Activated naive CD4-positive, alpha-beta T cell treated with anti-CD3 and anti-CD28 coated beads, Interleukin-2, amount 50 U/mL, for 24 hours (primary cell): Measurements from ENCODE around the gene HLA-DOA.

Experiments used
- H3K27ac Mint-ChIP-seq: one replicate; pipeline ENCODE4 v1.8.0; 2021; ENCODE audit warnings: mild to moderate bottlenecking, mixed read lengths
- H3K27me3 Mint-ChIP-seq: one replicate; pipeline ENCODE4 v1.8.0; 2021; ENCODE audit warnings: mixed read lengths
- H3K36me3 Mint-ChIP-seq: one replicate; pipeline ENCODE4 v1.8.0; 2021; ENCODE audit warnings: mixed read lengths
- H3K4me1 Mint-ChIP-seq: one replicate; pipeline ENCODE4 v1.8.0; 2021; ENCODE audit warnings: mixed read lengths
- H3K4me3 Mint-ChIP-seq: one replicate; pipeline ENCODE4 v1.8.0; 2021; ENCODE audit warnings: mild to moderate bottlenecking, mixed read lengths
- H3K9me3 Mint-ChIP-seq: one replicate; pipeline ENCODE4 v1.8.0; 2021; ENCODE audit warnings: mixed read lengths

Gene HLA-DOA

GRCh38 chr6:32974541-32975308, 34.7 kb downstream of the HLA-DOA start:
- Mint-ChIP-seq H3K36me3 (peaks cover 63% of the 10 kb centered on the region), H3K4me1 (peaks cover 39% of the 10 kb centered on the region), H3K4me3 (peak overlapping the region; percentile 97), H3K27ac (peak overlapping the region; percentile 81), H3K27me3 (no peaks in the 10 kb centered on the region), H3K9me3 (no peaks in the 10 kb centered on the region)

- peak overlapping the region; percentile 89 for H3K27ac Mint-ChIP-seq
- no peaks in the 10 kb centered on the region for H3K9me3 Mint-ChIP-seq
- peaks cover 35% of the 10 kb centered on the region for H3K4me1 Mint-ChIP-seq
- H3K4me3 Mint-ChIP-seq: peak overlapping the region; percentile 97
- H3K27me3 Mint-ChIP-seq: no peaks in the 10 kb centered on the region
- peaks cover 61% of the 10 kb centered on the region for H3K36me3 Mint-ChIP-seq
These were observed 35.4 kb downstream of the HLA-DOA start for GRCh38 chr6:32974016-32974333.

- Mint-ChIP-seq H3K27me3 (no peaks in the 10 kb centered on the region), H3K4me1 (peaks cover 31% of the 10 kb centered on the region), H3K9me3 (no peaks in the 10 kb centered on the region), H3K27ac (peak overlapping the region; percentile 89), H3K36me3 (peaks cover 59% of the 10 kb centered on the region), H3K4me3 (peak overlapping the region; percentile 97)
These were observed 36.0 kb downstream of the HLA-DOA start for GRCh38 chr6:32973144-32974015.

GRCh38 chr6:32972353-32973143, 36.8 kb downstream of the HLA-DOA start:
- Mint-ChIP-seq H3K9me3 (no peaks in the 10 kb centered on the region), H3K4me1 (peaks cover 24% of the 10 kb centered on the region), H3K4me3 (peak overlapping the region; percentile 97), H3K27ac (peak overlapping the region; percentile 89), H3K27me3 (no peaks in the 10 kb centered on the region), H3K36me3 (peaks cover 55% of the 10 kb centered on the region)

- H3K4me3 Mint-ChIP-seq: peak overlapping the region; percentile 97
- no peaks in the 10 kb centered on the region for H3K9me3 Mint-ChIP-seq
- peaks cover 25% of the 10 kb centered on the region for H3K4me1 Mint-ChIP-seq
- no peaks in the 10 kb centered on the region for H3K27me3 Mint-ChIP-seq
- H3K27ac Mint-ChIP-seq: peak overlapping the region; percentile 89
- peaks cover 49% of the 10 kb centered on the region for H3K36me3 Mint-ChIP-seq
These were observed 37.6 kb downstream of the HLA-DOA start for GRCh38 chr6:32971581-32972352.

- Mint-ChIP-seq H3K4me1 (peaks cover 24% of the 10 kb centered on the region), H3K36me3 (peaks cover 44% of the 10 kb centered on the region), H3K9me3 (no peaks in the 10 kb centered on the region), H3K4me3 (peak overlapping the region; percentile 97), H3K27ac (peak overlapping the region; percentile 89), H3K27me3 (no peaks in the 10 kb centered on the region)
These were observed 38.2 kb downstream of the HLA-DOA start for GRCh38 chr6:32971242-32971580.

GRCh38 chr6:32970413-32971241, 38.8 kb downstream of the HLA-DOA start:
- H3K9me3 Mint-ChIP-seq: no peaks in the 10 kb centered on the region
- peaks cover 22% of the 10 kb centered on the region for H3K4me1 Mint-ChIP-seq
- no peaks in the 10 kb centered on the region for H3K27me3 Mint-ChIP-seq
- peaks cover 39% of the 10 kb centered on the region for H3K36me3 Mint-ChIP-seq
- H3K4me3 Mint-ChIP-seq: peak overlapping the region; percentile 97
- H3K27ac Mint-ChIP-seq: peak overlapping the region; percentile 100

GRCh38 chr6:32969685-32970412, 39.5 kb downstream of the HLA-DOA start:
- H3K4me1 Mint-ChIP-seq: peaks cover 24% of the 10 kb centered on the region

GRCh38 chr6:32968867-32969684, 40.3 kb downstream of the HLA-DOA start:
- no peaks in the 10 kb centered on the region for H3K27me3 Mint-ChIP-seq
- H3K4me3 Mint-ChIP-seq: peak overlapping the region; percentile 96
- peaks cover 24% of the 10 kb centered on the region for H3K36me3 Mint-ChIP-seq
- H3K4me1 Mint-ChIP-seq: peaks cover 31% of the 10 kb centered on the region
- H3K9me3 Mint-ChIP-seq: no peaks in the 10 kb centered on the region
- peak overlapping the region; percentile 100 for H3K27ac Mint-ChIP-seq

More at GRCh38 chr6:32969685-32970412, 39.5 kb downstream of the HLA-DOA start:
- peak overlapping the region; percentile 96 for H3K4me3 Mint-ChIP-seq
- peaks cover 31% of the 10 kb centered on the region for H3K36me3 Mint-ChIP-seq
- no peaks in the 10 kb centered on the region for H3K27me3 Mint-ChIP-seq
- H3K9me3 Mint-ChIP-seq: no peaks in the 10 kb centered on the region
- H3K27ac Mint-ChIP-seq: peak overlapping the region; percentile 100

- H3K36me3 Mint-ChIP-seq: peaks cover 16% of the 10 kb centered on the region
- H3K9me3 Mint-ChIP-seq: no peaks in the 10 kb centered on the region
- no peaks in the 10 kb centered on the region for H3K27me3 Mint-ChIP-seq
- peak within 1 kb of the TSS; percentile 96 for H3K4me3 Mint-ChIP-seq
- peak within 1 kb of the TSS; percentile 100 for H3K27ac Mint-ChIP-seq
- peaks cover 34% of the 10 kb centered on the region for H3K4me1 Mint-ChIP-seq
These were observed 41.1 kb downstream of the HLA-DOA start, which contains the start of gene BRD2 for GRCh38 chr6:32968093-32968866. TSS of gene BRD2 (plus strand) at chr6:32968594. CDS start at chr6:32972899, 4,305 bp downstream.

GRCh38 chr6:32967151-32968091, 42.0 kb downstream of the HLA-DOA start:
- peaks cover 8% of the 10 kb centered on the region for H3K36me3 Mint-ChIP-seq
- no peaks in the 10 kb centered on the region for H3K9me3 Mint-ChIP-seq
- H3K4me3 Mint-ChIP-seq: peak overlapping the region; percentile 96
- peaks cover 39% of the 10 kb centered on the region for H3K4me1 Mint-ChIP-seq
- peak overlapping the region; percentile 86 for H3K27ac Mint-ChIP-seq
- no peaks in the 10 kb centered on the region for H3K27me3 Mint-ChIP-seq
